Activated CD4-positive, alpha-beta T cell treated with anti-CD3 and anti-CD28 coated beads, Interleukin-2, Interleukin-4, amounts not matched to agents 100 ng/mL and 50 ng/mL, durations not matched to agents 16 hours and 8 hours (primary cell): ENCODE measurements around the gene C6orf118.

Experiments used
- DNase-seq: peaks from one replicate; pipeline ENCODE4 v3.0.0-alpha.2; 2020; ENCODE audit warnings: low spot score

C6orf118 gene

DNA sequence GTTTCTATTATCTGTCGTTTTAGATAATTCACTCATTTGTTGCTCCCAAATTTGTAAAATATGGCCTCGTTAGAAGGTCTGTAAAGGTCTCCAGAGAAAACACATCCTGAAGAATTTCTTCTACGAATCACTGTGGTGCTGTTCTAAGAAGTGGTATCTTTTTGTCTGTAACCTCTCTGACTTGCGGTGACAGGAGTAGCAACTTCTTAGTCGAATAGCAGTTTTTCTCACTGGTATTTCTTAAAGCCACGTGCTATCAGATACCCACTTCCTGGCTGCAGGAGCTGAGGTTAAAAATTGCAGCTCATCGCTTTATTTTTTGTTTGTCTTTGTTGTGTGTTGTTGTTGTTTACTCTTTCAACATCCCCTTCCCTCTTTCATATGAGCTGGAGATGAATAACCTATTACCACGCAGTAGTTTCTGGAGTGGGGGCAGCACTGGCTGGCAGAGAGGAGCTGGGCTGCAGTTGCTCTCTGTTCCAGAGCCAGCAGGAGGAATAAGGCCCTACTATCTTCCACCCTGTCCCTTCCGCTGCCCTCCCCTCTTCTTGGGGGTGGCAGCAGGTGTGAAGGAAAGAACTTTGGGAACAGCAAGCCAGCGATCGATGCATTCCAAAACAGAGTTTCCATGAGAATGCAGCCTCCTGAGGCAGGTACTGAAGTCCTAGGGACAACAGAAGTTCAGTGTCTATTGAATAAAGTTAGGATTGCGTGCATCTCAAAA lies 64.7 kb downstream of the C6orf118 start:
- DNase-seq, result no peak

DNA sequence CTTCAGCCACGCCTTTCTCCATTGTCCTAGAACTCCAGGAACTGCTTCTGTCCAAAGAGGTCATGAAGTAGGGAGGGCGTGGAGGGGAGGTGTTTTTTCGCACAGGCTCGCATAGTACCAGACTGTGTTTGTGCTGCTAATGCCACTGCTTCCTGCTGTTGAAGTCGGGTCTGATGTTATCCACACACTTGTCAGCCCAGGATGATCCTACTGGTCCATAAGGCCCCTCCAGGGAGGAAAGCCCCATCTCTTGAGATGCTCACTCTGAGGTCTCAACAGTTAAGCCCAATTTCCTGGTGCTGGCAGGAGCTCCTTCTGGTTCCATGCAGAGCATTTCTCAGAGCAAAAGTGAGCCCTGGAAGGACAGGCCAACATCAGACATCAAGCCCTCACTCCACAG lies 65.6 kb downstream of the C6orf118 start:
- DNase-seq, result no peak

DNA sequence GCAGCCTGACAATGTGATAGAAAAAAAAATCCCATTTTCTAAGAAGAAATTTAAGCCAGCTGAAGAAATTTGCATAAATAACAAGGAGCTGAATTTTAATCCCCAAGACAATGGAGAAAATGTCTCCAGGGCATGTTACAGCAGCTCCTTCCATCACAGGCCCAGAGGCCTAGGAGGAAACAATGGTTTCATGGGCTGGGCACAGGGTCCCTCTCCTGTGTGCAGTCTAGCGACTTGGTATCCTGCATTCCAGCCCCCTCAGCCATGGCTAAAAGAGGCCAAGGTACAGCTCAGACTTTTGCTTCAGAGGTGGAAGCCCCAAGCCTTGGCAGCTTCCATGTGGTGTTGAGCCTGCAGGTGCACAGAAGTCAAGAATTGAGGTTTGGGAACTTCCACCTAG lies 73.1 kb downstream of the C6orf118 start:
- no peak for DNase-seq

DNA sequence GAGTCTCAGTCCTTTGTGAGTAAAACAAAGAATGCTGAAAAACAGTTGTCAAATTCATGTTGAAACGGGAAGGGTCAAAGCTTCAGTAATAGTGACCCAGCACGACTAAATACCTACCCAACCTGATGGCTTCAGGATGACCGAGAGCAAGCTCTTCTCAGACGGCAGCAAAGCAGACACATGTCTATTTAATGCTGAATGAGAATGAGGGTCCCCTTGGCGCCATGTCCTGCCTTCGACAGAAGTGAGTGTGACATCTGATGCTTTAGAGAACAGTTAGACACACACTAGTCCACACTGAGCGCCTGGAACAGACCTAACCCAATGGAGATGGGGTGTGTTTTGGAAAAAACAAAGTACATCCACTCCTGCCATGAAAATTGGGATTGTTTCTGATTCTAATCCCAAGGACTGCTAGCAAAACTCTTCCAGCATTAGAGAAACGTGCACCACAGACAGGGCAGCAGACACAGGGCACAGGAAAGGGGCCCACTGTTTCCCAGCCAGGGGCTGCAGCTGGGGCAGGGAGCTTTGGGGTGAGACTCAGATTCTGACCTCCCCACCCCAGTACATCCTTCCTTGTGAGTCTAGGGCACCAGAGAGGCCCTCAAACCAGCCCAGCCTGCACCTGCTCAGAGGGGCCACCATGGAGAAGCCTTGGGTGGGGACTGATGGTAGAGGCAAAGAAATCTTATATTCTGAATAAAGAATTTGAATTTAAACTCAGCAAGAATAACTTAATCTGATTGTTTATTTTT lies 76.5 kb downstream of the C6orf118 start:
- DNase-seq, result no peak

DNA sequence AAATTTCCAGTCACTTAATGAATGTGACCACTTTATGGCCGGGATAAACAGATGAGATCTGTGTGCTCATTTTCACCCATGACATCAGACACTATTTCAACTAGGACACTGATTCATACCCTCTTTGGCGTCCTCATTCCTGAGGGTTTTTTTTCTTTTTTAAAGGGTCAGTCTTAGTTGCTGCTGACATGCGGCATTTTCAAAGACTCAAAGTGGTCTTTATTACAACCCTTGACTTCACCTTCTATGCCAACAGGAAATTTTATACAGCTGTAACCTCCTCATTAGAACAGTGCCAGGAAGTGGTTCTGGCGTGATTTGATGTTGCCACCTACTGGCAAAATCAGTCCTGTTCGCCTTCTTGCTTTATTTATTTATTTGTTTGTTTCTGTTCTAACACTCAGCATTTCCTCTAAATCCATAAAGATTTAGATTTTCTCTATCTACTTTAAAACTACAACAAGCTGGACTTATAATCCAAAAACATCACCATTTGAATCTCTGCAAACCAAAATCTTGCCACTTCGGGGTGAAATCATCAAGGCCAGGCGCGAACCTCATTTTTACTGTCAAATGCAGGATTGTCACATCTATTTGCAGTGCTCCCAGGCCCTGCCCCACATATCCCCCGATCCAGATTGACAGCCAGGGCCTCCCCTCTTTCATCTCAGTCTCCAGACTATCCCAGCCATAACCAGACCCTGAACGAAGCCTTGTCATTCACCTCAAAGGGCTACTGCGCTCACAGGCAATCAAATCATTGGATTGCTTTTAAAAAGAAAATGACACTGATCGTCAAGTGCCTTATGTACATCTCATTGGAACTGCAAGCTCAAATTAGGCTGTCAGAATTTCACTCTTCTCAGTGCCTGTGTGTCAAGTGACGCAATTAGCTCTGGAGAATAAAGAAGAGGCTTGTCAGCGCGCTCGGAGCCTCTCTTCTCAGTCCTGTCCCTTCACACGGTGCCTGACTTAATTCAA lies 77.5 kb downstream of the C6orf118 start:
- DNase-seq, result no peak

DNA sequence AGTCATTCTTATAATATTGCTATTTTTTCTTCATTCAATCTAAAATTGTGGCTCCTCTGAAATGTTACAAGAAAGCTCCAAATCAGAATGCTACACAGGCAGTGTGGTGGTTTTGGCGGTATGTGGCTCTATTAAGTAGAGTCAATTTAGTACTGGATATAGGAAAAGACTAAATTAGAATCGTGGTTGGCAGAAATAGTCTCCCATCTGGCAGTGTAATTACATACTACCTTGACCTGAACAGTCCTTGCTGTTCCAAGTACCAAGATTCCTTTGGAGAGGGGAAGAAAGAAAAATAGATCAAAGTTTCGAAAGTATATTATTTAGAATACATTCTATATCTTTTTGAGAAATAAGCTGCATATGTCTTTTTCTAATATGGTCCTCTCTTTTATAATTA lies 78.2 kb downstream of the C6orf118 start:
- DNase-seq, result no peak
